Kidney capillary endothelial cell (primary cell): ENCODE data around the gene HCLS1.
"Not testable (repeated sequence)": the region's sequence is repeated elsewhere in the genome, so short reads cannot be mapped to it uniquely, and the experiment has no call there.

Source experiments
- DNase-seq: peaks from one replicate; pipeline ENCODE4 v3.0.0-alpha.2; 2018; ENCODE audit warnings: low spot score

Gene HCLS1

DNA sequence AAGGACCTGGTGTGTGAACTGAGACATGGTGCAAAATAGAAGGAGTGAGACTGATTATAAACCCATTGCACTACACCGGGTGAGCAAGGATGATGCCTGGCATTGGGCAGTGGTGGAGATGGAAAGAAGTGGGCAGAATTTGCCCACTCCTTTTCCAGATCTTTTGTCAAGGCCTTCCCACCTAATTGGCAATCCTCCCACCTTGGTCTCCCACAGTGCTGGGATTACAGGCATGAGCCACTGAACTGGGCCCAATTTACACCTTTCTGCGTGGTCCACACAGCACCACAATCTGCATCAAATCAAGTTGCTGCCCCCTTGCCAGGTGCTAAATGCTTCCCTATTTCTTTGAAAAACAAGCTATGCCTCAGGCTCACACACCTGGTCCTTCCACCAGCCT lies 62.1 kb downstream of the HCLS1 start:
- no peak for DNase-seq

DNA sequence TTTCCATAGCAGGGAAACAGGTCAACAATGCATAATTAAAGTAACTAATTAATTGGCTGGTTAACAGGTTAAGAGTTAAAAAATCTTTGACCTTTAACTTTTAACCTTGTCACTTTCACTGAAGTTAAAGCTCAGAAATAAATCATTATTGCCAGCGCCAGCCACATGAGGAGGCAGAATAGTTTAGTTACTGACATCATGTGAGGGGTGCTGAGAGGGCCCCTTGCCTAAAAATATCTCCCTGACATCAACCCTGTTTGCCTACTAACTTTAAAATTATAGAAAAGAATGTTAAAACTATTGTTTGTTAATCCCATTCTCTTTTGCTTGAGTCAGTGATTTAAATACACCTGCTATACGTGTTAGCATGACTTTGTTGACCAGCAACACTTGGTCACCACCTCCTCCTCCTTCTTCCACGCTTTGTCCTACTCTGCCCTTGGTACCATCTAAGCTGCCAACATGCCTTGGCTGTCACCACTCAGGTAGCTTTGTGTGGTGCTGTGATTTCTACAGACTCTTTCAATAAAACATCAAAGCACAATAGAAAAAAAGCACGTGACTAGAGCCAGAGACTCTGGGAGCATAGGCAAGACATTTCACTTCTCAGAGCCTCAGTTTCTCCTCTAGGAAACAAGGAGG lies 64.8 kb downstream of the HCLS1 start:
- DNase-seq, result no peak

DNA sequence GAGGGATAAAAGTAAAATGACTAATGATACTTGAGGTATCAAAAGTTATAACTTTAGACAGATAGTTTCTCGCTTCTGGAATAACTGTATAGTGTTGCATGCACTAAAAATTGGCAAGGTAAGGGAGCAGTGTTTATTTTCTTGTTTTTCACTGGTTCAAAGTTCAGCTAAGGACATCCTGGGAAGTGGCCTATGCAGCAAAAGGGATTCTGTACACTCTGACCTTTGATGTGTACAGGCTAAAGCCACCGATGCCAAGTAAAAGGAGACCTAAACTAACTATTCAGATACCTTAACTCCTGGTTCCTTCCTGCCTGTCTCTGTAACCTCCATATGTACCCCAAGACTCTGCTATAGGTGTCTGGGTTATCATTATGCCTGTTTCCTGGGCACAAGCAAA lies 65.9 kb downstream of the HCLS1 start:
- DNase-seq, result no peak

DNA sequence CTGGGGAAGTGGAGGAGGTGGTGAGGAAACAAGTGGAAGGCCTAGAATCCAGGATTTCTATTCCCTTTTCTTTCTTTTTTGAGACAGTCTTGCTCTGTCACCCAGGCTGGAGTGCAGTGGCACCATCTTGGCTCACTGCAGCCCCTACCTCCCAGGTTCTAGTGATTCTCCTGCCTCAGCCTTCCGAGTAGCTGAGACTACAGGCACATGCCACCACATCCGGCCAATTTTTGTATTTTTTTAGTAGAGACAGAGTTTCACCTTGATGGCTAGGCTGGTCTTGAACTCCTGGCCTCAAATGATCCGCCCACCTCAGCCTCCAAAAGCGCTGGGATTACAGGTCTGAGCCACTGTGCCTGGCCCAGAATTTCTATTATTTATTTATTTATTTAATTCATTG lies 66.9 kb downstream of the HCLS1 start:
- DNase-seq, result not testable (repeated sequence)

DNA sequence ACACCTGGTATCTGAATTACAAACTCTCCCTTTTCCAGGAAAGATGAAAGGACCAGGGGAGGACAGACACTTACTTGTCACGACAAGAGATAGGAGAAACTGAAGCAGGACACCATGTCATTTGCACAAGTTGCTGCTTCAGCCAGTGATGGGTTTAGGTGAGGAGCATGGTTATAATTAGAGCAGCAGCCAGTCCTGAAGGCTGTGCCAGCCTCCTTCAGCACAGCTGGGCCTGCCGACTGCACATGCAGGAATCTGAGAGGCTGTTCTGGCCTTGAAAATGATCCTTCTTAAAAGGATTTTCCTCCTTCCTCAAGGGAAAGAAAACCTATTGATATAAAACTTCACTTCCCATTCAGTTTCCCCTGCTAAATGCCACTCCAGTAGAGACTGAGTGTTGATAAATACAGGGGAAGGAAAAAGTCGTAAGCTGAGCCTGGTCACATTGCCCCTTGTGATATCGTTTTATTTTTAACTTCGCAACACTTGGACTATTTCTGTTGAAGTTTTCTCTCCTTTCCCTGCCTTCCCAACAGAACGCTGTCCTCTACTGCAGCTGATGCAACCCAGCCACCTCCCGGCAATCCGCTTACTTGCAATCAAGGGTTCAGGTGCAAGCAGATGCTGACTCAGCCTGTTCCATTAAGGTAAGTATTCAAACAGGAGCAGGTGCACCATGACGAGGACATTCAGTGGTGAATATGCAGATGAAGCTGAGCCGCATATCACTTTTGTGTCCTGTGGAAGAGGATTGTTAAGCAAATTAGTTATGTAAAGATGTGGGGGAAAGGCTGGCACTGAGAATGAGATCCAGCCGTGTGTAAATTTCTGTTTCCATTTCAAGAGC lies 67.6 kb downstream of the HCLS1 start, which contains the start of gene FBXO40:
Gene FBXO40 (plus strand): TSS at position 524 of the 847 bp plus-strand sequence. CDS start 27,197 bp downstream, outside the sequence.
- DNase-seq, result no peak

DNA sequence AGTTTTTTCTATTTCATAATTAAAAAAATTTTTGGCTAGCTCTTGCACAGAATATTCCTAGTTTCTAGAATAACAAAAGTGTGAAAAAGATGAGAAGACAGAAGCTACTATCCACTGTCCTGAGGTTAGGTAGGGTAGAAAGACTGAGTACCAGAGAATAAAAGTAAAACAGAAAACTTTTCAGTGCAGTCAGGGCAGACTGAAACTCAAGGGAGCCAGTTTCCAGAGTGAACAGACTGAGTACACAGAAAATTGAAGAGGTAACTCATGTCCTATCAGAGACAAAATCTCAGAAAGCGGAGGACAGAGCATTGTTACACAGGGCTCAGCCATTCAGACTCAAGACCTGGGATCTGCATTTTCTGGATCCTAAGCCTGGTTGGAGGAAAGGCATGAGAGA lies 76.3 kb downstream of the HCLS1 start:
- no peak for DNase-seq

DNA sequence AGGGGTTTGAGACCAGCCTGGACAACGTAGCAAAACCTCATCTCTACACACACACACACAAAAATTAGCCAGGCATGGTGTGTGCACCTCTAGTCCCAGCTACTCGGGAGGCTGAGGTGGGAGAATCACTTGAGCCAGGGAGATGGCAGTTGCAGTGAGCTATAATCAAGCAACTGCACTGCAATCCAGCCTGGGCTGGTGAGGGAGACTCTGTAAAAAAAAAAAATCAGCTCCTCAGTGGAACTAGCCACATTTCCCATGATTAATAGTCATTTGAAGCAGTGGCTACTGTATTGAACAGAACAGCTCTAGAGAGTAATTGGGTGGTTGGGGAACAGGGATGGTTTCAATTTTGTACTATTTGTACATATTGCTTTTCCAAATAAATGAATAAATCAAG lies 79.0 kb downstream of the HCLS1 start:
- no peak for DNase-seq
